Measurements from ENCODE around the gene TTBK2.
A peak's percentile ranks its signal among the peaks of the same experiment; 100 is the strongest.

The TTBK2 gene

DNA sequence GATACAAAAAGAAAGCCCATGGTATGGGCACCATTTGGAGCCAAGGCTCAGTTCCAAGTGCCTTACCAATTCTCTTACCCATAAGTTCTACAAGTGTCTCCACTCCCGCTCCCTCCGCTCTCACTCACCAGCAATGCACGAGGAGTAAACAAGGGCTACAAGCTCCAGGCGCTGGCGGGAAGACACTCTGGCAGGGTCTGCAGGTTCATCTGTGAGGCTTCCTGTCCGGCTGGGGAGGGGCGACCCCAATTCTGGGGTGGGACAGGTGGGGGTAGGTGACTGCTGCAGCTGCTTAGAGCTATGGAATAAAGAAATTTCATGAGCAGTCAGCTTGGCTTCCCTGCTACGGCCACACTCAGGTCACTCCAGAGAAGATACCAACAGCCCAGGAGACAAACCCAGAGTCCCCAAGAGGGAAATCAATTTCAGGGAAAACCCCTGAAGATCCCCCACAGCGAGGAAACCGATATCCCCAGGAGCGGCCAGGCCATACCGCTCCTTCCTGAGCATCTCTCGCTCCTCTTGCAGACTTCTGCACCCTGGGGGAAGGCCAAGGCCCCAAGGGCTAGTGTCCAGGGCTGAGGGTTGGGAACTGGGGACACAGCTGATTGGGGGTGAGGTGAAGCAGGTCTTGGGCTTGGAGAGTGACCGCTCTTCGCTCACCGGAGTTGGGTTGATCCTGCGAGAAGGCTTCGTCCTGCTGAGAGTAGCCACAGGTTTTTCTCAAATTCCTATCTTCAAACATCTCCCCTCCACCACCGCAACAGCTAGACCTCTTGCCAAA is 185.0 kb downstream of the TTBK2 start:
- peak overlapping the region; percentile 85 for H3K4me3 ChIP-seq (replicated peaks; ENCODE audit: low read depth, low read length)
- DNase-seq (ENCODE audit: extremely low read depth, insufficient read length) = no peak
- H3K36me3 ChIP-seq (ENCODE audit: control insufficient read depth, insufficient read depth, low read length) = peaks cover 14% of the 10 kb centered on the region
- H3K27me3 ChIP-seq (replicated peaks; ENCODE audit: control insufficient read depth, insufficient read depth, low read length) = no peaks in the 10 kb centered on the region
- TF ChIP-seq, protein P1, sequence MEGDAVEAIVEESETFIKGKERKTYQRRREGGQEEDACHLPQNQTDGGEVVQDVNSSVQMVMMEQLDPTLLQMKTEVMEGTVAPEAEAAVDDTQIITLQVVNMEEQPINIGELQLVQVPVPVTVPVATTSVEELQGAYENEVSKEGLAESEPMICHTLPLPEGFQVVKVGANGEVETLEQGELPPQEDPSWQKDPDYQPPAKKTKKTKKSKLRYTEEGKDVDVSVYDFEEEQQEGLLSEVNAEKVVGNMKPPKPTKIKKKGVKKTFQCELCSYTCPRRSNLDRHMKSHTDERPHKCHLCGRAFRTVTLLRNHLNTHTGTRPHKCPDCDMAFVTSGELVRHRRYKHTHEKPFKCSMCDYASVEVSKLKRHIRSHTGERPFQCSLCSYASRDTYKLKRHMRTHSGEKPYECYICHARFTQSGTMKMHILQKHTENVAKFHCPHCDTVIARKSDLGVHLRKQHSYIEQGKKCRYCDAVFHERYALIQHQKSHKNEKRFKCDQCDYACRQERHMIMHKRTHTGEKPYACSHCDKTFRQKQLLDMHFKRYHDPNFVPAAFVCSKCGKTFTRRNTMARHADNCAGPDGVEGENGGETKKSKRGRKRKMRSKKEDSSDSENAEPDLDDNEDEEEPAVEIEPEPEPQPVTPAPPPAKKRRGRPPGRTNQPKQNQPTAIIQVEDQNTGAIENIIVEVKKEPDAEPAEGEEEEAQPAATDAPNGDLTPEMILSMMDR (IDR thresholded peaks at IDR 0.05; ENCODE audit: insufficient read depth, low read length, poor library complexity, severe bottlenecking) = no peak

DNA sequence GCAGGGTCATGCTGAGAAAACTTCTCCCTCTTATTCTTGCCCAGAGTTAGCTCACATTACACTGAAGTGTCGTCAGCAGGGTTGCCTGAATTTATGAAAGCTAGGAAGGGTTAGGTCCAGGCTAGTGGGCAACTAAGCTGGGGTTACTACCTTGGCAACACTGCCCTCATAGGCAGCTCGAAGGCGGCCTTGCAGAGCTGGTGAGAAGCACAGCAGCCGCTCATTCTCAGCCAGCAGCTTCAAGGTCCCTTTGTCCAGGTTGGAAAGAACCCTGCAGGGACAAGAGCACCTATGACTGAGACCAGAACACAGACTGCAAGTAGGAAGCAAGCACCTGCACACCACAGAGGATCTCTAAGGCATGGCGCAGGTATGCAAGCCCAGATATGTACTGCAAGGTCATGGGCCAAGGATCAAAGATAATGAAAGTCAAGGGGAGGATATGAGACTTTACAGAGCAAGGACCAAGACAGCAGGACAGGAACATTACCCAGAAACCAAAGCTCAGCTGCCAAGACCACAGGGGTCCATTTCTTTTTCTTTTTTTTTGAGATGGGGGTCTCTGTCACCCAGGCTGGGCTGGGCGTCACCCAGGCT is 186.4 kb downstream of the TTBK2 start:
- no peaks in the 10 kb centered on the region for H3K27me3 ChIP-seq (replicated peaks; ENCODE audit: control insufficient read depth, insufficient read depth, low read length)
- TF ChIP-seq, protein P1 (IDR thresholded peaks at IDR 0.05; ENCODE audit: insufficient read depth, low read length, poor library complexity, severe bottlenecking) = no peak
- H3K4me3 ChIP-seq (replicated peaks; ENCODE audit: low read depth, low read length) = no peak overlapping the region
- H3K36me3 ChIP-seq (ENCODE audit: control insufficient read depth, insufficient read depth, low read length) = peaks cover 25% of the 10 kb centered on the region
- no peak for DNase-seq (ENCODE audit: extremely low read depth, insufficient read length)

GRCh38 chr15:42733027-42733426 is 187.6 kb downstream of the TTBK2 start:
- H3K36me3 ChIP-seq (ENCODE audit: control insufficient read depth, insufficient read depth, low read length) = peaks cover 30% of the 10 kb centered on the region
- H3K27me3 ChIP-seq (replicated peaks; ENCODE audit: control insufficient read depth, insufficient read depth, low read length) = no peaks in the 10 kb centered on the region
- DNase-seq (ENCODE audit: extremely low read depth, insufficient read length) = no peak
- H3K4me3 ChIP-seq (replicated peaks; ENCODE audit: low read depth, low read length) = no peak overlapping the region
- TF ChIP-seq, protein P1 (IDR thresholded peaks at IDR 0.05; ENCODE audit: insufficient read depth, low read length, poor library complexity, severe bottlenecking) = no peak

DNA sequence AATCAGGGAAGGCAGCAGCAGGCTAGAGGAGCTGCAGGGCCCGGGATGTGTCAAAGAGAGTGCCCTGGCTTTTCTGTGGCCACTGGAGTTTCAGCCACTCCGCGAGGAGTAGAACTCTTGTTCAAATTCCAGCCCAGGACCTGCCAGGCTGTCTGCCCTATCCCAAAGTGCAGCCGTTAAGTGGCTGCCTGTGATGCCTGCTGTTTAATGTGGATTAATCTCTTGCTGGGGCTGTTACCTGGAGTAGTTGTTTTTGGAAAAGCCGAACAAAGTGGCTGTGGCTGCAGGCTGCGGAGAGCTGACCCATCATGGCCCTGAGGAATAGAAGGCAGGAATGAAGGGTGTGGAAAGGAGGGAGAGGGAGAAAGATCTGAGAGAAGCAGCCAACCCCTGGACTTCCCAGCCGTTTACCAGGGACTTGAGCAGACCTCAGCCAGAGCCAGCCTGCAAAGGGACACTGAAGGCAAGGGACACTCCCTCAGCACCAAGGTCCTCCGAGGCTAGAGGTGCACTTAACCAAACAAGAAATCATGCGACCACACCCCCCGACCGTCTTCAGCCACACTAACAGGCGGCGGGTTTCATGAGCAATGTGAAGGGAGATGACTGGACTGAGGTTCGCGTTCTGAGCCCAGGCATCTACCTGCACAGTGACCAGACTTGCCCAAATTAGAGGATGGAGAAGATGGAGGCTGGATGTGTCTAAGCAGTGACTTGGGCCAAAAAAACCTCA is 188.3 kb downstream of the TTBK2 start:
- H3K36me3 ChIP-seq (ENCODE audit: control insufficient read depth, insufficient read depth, low read length) = peaks cover 33% of the 10 kb centered on the region
- no peaks in the 10 kb centered on the region for H3K27me3 ChIP-seq (replicated peaks; ENCODE audit: control insufficient read depth, insufficient read depth, low read length)
- no peak for DNase-seq (ENCODE audit: extremely low read depth, insufficient read length)

GRCh38 chr15:42731461-42731860 is 189.1 kb downstream of the TTBK2 start:
- H3K36me3 ChIP-seq (ENCODE audit: control insufficient read depth, insufficient read depth, low read length) = peaks cover 36% of the 10 kb centered on the region
- no peak overlapping the region for H3K4me3 ChIP-seq (replicated peaks; ENCODE audit: low read depth, low read length)
- TF ChIP-seq, protein P1 (IDR thresholded peaks at IDR 0.05; ENCODE audit: insufficient read depth, low read length, poor library complexity, severe bottlenecking) = no peak
- no peaks in the 10 kb centered on the region for H3K27me3 ChIP-seq (replicated peaks; ENCODE audit: control insufficient read depth, insufficient read depth, low read length)
- DNase-seq (ENCODE audit: extremely low read depth, insufficient read length) = no peak

More for the DNA sequence above, 188.3 kb downstream of the TTBK2 start:
- TF ChIP-seq, protein P1 (IDR thresholded peaks at IDR 0.05; ENCODE audit: insufficient read depth, low read length, poor library complexity, severe bottlenecking) = no peak
- no peak overlapping the region for H3K4me3 ChIP-seq (replicated peaks; ENCODE audit: low read depth, low read length)
